GM19467 (cell line): ENCODE results near the gene WDR33.

Experiments used
- ATAC-seq: cut with Tn5 transposase; IDR thresholded peaks from one replicate; pipeline ENCODE4 v1.9.1; 2021; ENCODE audit warnings: mild to moderate bottlenecking, moderate library complexity; ENCODE audit not compliant: unreplicated experiment

WDR33 gene

DNA sequence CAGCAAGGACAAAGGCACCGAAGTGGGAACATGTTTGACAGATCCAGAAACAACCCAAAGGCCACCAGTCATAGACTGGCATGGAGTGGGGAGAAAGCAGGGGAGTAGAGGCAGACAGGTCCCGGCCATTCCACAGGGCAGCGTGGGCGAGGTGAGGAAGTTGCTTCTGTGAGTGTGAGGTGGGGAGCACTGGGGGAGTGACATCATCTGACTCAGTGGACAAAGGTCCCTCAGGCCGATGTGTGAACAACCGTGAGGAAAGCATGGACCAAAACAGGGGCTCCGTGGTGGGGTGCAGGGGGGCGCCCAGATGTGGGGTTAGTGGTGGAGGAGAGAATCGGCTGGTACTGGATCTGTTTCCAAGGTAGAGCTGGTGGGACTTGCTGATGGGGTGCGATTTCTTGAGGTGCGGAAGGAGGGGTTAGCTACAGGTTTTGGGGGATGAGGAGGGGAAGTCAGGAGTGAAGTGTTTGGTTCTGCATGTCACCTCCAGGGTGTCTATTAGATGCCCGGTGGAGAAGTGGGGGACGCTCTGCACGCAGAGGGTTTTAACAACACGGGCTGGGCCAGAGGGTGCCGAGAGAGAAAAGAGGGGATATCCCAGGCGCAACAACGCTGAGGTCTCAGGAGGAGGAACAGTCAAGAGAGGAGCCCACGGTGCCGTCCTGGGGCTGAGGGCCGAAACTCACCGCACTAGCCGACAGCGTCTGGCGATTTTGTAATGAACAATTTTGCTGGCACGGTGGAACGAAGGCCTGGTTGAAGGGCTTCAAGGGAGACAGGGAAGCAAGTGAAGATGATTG is 112.2 kb downstream of the WDR33 start:
- ATAC-seq = no peak

DNA sequence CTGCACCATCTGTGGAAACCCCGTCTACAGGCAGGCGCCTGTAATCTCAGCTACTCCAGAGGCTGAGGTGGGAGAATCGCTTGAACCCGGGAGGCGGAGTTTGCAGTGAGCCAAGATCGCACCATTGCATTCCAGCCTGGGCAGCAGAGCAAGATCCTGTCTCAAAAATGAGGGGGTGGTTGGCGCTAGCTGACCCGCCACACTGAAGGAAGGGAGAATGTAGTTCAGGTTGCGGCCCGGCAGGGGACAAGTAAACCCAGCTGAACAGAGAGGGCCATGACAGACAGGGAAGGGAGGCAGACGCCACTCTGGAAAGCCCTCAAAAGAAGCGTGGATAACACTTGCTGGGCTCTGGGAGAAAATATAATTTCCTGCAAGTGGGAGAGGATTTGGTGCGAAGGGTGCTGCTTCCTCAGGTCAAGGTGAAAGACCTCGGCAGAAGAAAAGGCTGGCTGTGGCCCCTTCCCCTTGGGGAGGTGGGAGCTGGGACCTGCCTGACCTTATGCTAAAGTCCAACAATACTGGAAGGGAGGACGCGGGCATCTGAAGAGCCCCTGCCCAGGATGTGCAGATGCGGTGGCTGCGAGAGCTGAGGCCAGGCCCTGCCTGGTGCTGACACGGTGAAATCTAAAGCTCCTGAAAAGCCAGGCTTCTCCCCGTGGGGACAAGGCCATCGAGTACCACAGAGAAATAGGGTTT is 113.3 kb downstream of the WDR33 start:
- no peak for ATAC-seq

DNA sequence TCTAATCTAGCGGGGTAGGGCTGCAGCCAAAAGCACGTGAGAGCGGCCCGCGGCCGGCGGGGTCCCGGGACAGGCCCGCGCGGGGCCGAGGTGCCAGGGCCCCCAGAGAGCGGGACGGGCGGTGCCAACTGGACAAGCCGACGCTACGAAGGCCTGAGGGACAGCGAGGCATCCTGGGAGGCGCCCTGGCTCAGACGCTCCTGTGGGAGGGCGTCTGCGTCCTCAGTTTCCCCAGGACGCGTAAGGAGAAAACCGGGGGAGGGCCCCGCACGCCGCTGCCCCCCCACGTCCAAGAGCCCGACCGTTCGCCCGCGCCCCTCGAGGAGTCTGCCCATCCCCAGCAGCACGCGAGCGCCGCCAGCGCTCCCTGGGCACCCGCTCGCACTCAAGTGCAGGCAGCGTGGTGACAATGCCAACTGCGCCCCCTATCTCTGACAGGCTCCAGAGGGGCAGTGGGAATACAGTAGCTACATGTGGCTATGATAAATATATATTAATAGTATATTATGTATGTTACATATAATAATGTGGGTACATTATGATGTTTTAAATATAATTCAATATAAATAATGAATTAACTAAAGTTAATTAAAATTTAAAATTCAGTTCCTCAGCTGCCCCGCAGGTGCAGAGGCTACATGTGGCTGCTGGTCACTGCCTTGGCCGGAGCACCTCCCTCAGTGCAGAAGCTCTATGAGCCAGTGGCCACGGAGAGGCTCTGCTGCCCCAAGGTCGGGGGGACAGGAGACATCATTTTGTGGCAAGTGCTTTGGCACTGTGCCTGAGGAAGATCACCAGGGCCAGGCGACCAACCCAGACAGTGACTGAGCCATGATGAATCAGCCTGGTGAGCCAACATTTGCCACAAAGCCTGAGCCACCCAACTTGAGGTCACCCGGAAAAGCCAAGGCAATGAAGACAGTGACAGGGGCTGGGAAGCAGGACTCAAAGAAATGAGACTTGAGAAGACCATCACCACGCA is 115.2 kb downstream of the WDR33 start:
- no peak for ATAC-seq

DNA sequence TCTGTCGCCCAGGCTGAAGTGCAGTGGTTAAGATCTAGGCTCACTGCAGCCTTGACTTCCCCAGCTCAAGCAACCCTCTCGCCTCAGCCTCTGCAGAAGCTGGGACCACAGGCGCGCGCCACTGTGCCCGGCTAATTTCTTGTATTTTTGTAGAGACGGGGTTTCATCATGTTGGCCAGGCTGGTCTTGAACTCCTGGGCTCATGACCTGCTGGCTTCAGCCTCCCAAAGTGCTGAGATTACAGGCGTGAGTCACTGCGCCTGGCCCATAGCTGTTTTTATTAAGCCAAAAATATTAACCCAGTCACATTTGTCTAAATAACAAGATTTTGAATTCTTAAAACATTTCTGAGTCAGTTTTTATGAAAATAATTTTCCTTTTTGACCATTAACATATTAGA is 116.0 kb downstream of the WDR33 start:
- ATAC-seq = no peak

DNA sequence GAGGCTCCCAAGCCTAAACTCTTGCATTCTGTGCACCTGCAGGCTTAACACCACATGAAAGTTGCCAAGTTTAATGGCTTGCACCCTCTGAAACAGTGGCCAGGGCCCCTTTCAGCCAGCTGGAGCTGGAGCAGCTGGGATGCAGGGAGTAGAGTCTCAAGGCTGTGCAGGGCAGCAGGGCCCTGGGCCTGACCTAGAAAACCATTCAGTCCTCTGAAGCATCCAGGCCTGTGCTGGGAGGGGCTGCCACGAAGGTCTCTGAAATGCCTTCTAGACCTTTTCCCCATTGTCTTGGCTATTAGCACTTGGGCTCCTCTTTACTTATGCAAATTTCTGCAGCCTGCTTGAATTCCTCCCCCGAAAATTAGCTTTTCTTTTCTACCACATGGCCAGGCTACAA is 120.3 kb downstream of the WDR33 start:
- no peak for ATAC-seq

DNA sequence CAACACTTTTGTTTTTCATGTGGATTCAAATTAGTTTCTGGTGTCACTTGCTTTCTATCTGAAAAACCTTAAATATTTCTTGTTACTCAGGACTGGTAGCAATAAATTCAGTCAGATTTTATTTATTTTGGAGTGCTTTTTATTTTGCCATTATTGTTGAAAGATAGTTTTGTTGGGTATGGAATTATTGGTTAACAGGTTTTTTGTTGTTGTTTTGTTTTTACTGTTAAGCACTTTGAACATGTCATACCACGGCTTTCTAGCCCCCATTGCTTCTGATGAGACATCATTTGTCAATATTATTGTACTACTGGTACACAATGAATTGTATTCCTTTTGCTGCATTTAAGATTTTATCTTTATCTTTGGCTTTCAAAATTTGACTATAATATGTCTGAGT is 122.6 kb downstream of the WDR33 start:
- ATAC-seq = no peak

DNA sequence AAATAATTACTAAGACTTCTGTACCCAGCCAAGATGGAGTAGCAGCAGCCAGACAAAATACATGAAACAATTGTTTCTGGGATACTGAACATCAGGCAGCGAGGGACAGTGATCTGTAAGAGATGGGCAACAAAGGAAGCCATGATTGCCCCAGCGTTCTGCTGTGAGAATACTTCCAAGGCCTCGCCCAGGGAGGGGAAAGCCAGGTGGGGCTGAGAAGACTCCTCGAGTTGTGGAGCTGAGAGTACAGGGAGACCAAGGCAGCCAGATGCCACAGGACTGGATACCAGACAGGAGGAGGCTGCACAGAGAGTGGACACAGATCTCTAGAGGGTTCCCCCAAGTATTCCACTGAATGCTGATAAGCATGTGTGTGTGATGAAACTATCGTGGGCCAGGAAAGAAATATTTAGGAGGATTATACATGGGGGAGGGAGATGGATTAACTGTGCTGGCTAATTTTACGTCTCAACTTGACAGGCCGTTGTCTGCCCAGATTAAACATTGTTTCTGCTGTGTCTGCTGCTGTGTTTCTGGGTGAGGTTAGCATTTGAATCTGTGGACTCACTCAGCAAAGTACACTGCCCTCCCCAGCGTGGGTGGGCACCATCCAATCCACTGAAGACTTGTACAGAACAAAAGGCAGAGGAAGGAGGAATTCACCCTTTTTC is 125.4 kb downstream of the WDR33 start:
- ATAC-seq = no peak

DNA sequence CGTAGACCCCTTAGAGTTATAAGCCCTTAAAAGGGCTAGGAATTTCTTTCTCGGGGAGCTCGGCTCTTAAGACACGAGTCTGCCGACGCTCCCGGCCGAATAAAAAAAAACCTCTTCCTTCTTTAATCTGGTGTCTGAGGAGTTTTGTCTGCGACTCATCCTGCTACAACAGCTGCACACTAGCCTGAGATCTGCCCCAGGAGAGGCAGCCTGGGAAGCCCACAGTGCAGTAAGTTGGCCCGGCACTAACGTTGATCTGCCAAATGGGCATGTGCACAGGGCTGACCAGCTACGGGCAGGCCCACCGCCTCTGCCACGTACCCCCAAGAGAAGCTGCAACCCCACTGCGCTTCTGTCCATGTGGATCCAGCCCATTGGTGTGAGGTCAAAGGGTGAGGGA is 127.2 kb downstream of the WDR33 start:
- ATAC-seq = no peak

- no peak for ATAC-seq
These were observed 127.9 kb downstream of the WDR33 start for GRCh38 chr2:127683056-127683455.

DNA sequence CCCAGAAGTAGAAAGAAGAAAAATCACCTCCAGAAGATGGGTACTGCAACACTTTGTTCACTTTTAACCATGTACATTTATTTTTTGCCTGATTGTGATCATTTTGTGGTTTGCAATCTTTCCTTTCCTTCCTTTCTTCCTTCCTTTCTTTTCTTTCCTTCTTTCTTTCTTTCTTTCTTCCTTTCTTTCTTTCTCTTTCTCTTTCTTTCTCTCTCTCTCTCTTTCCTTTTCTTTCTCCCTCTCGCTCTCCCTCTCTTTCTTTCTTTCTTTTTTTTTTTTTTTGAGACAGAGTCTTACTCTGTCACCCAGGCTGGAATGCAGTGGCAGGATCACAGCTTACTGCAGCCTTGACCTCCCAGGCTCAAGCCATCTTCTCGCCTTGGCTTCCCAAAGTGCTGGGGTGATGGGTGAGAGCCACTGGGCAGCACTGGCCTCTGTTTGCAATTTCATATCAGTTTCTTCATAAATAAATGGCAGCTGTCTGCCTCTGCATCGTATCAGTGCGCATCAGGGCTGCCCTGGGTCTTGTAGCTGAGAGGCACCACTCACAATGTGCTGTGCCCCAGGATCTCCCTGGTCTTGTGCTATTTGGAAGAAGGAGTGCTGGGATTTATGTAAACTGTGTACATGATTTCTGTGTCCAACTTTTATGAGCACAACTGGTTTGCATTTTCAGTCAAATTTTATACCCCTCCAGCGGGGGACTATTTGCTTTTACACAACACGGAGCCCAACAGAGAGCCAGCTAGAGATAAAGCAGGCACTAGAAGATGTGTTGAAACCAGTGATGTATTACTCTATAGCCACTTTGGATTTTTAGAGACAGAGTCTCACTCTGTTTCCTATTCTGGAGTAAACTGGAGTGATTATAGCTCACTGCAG is 128.8 kb downstream of the WDR33 start:
- ATAC-seq = no peak

DNA sequence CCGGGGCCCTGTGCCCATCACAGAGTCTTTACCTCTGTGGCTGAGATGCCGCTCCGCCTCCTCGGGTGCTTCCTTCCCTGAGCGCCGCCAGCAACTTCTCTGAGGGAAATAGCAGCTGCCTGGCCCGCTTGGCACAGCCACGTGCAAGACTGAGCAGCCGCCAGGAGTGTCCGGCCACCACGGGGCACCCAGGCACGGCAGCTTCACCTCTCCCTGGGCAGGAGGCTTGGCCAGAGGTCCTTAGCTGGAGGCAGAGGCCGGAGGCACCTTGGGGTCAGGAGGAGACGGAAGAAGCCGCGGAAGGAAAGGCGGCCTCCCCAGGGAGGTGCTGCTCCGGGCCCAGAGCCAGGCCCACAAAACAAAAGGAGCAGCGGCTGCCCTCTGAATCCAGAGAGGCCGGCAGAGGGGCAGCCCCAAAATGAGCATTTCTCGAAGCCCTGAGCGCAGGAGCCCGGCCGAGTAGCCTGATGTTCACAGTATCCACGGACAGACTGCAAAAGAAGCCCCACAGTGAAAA is 129.6 kb downstream of the WDR33 start:
- no peak for ATAC-seq

- no peak for ATAC-seq
These were observed 130.2 kb downstream of the WDR33 start for GRCh38 chr2:127680706-127681287.

DNA sequence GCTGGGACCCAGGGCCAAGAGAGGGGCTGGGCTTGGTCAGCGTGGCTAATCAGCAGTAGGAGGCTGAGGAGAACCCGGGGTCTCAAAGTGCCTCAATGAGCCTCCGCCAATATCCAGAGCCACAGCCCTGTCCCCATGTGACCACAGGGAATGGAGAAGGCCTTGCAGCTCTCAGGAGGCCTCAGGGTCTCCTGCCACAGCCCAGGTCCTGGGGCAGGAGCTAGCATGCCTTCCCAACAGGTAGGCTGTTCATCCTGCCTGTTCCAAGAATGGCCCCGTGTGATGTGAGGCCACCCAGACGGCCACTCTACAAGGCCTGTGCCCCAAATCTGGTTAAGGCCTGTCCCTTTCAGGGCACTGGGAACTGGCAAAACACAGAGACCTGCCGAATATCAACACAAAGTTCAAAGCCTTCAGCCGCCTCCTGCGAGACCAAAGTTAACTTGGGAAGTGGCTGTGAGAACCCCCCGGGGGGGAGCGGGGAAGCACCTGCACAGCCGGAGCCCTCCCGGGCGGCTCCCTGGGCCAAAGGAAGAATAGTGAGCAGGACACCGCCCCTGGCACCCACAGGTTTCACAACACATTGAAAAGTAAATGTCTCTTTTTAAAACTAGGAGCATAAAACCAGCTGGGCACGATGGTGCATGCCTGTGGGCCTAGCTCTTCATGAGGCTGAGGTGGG is 131.2 kb downstream of the WDR33 start:
- no peak for ATAC-seq

GRCh38 chr2:127678991-127679390 is 132.0 kb downstream of the WDR33 start:
- no peak for ATAC-seq

DNA sequence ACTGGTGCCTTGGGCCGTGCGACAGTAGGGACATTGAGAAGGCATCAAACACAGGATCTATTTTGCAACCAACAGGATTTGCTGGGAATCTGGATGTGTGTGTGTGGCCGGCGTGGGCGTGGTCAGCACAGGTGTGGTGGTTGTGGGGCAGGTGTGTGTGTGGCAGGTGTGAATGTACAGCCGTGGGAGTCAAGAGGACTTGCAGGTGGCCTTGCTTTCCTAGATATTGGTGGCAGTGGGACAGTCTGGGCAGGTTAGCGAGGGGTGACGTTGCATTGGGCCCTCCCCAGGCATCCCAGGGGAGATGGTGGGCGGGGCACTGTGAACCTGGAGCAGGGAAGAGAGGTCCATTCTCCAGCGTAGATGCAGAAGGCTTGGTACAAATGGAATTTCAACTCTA is 132.4 kb downstream of the WDR33 start:
- no peak for ATAC-seq

GRCh38 chr2:127676906-127677305 is 134.1 kb downstream of the WDR33 start:
- ATAC-seq = no peak

DNA sequence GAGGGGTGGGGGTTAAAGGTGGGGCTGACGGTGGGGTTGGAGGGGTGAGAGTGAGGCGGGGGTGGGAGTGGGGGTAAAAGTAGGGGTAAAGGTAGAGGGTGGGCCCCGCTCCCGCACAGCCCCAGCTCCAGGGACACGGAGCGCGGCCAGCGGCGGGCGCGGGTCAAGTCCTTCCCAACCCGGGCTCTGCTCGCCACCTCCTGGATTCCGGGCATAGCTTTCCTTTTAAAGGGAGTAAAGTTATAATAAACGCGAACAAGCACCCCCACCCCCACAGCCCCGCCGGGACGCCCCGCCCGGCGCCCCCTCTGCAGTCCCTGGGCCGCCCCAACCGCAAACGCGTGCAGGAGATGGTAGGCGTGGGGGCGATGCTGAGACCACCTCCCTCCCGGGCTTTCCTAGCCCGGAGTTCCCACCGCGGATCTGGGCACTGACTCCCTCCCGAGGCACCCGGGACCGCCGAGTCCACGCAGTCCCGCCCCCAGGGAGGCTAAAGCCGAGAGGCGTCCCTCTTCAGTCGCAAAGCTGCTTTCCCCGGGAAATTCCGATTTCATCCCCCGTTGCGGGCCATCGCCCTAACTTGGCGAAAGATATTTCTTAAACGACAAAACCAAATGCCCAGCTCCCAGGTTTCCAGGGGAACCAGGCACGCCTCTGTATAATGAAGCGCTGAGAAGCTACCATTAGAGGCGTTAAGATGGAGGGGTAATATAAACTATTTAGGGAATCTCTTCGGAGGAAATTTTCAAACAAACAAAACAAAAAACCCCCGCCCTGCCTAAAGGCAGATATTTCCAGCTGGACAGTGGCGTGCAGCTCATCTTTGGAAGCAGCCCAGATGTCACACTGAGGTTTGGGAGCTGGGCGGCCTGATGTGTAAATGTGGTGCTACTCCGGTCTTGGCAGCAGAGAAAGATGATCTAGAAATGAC is 135.4 kb downstream of the WDR33 start, which contains the start of gene LIMS2:
TSS of gene LIMS2 (minus strand) at position 200 of the 931 bp plus-strand sequence. CDS start 506 bp downstream, outside the sequence.
- ATAC-seq = no peak
